HepG2 (cell line): ENCODE data around the gene SLU7. TPM values are rescaled to one million over a fixed set of nuclear protein-coding genes. Genes with fewer than 3 reads are reported as not detected.

Experiments used
- BCLAF1 ChIP-seq: fragments of 450-650 bp; IDR thresholded peaks from 2 replicates; pipeline ENCODE4 v1.6.1; 2017; ENCODE audit warnings: mild to moderate bottlenecking
- CENPX ChIP-seq: sonication (generic); formaldehyde crosslinking; IDR thresholded peaks from 2 replicates; pipeline ENCODE4 v1.9.0; 2021; ENCODE audit warnings: mild to moderate bottlenecking, missing genetic modification reagents, moderate library complexity
- EP300 ChIP-seq, 3 experiments: sonication (generic) in 1 of 3; formaldehyde crosslinking in 1 of 3; IDR thresholded peaks; 2 replicates each; pipeline versions ENCODE4 v1.5.1 to v1.6.1; 2011 to 2020; ENCODE audit warnings: low read depth in 2 of 3, low read length in 2 of 3, borderline replicate concordance in 1 of 3, improper control_type of control experiment in 1 of 3, mild to moderate bottlenecking in 1 of 3, missing genetic modification reagents in 1 of 3, moderate library complexity in 1 of 3
- IKZF1 ChIP-seq: fragments of 450-650 bp; IDR thresholded peaks from 2 replicates; pipeline ENCODE4 v1.7.1; 2016
- ISL2 ChIP-seq: sonication (generic); formaldehyde crosslinking; IDR thresholded peaks from 2 replicates; pipeline ENCODE4 v1.5.0; 2020; ENCODE audit warnings: missing genetic modification reagents
- NCOA1 ChIP-seq: sonication (generic); formaldehyde crosslinking; IDR thresholded peaks from 2 replicates; pipeline ENCODE4 v1.9.0; 2021; ENCODE audit warnings: missing genetic modification reagents
- NFRKB ChIP-seq: fragments of 450-650 bp; IDR thresholded peaks from 2 replicates; pipeline ENCODE4 v1.6.1; 2017
- REXO4 ChIP-seq: sonication (generic); formaldehyde crosslinking; IDR thresholded peaks from 2 replicates; pipeline ENCODE4 v1.8.0; 2022; ENCODE audit warnings: missing genetic modification reagents, mild to moderate bottlenecking, borderline replicate concordance
- SUZ12 ChIP-seq: fragments of 150-350 bp; IDR thresholded peaks from 2 replicates; pipeline ENCODE4 v1.6.1; 2014; ENCODE audit warnings: low read depth, low read length
- TCF7L2 ChIP-seq: IDR thresholded peaks from 2 replicates; pipeline ENCODE4 v1.6.1; 2011; ENCODE audit warnings: mild to moderate bottlenecking, low read depth, low read length, moderate library complexity
- TEF ChIP-seq: sonication (generic); formaldehyde crosslinking; IDR thresholded peaks from 2 replicates; pipeline ENCODE4 v1.5.0; 2020; ENCODE audit warnings: missing genetic modification reagents
- ZBTB25 ChIP-seq: IDR thresholded peaks from 2 replicates; pipeline ENCODE4 v1.6.1; 2018; ENCODE audit warnings: missing genetic modification reagents
- ZNF205 ChIP-seq: IDR thresholded peaks from 2 replicates; pipeline ENCODE4 v1.6.1; 2018; ENCODE audit warnings: missing biosample characterization, missing genetic modification reagents
- ZNF274 ChIP-seq: sonication (generic); formaldehyde crosslinking; IDR thresholded peaks from 2 replicates; pipeline ENCODE4 v1.5.1; 2020; ENCODE audit warnings: mild to moderate bottlenecking, missing genetic modification reagents
- ZNF335 ChIP-seq: sonication (generic); formaldehyde crosslinking; IDR thresholded peaks from 2 replicates; pipeline ENCODE4 v1.4.0; 2020; ENCODE audit warnings: missing genetic modification reagents
- ZNF382 ChIP-seq: sonication (generic); formaldehyde crosslinking; IDR thresholded peaks from 2 replicates; pipeline ENCODE4 v1.5.0; 2020; ENCODE audit warnings: missing genetic modification reagents, mild to moderate bottlenecking, borderline replicate concordance
- ZNF644 ChIP-seq: IDR thresholded peaks from 2 replicates; pipeline ENCODE4 v1.6.1; 2016; ENCODE audit warnings: low read depth
- ZNF737 ChIP-seq: sonication (generic); formaldehyde crosslinking; IDR thresholded peaks from 2 replicates; pipeline ENCODE4 v1.5.0; 2020; ENCODE audit warnings: missing genetic modification reagents, mild to moderate bottlenecking, borderline replicate concordance
- ZNF749 ChIP-seq: sonication (generic); formaldehyde crosslinking; IDR thresholded peaks from 2 replicates; pipeline ENCODE4 v1.8.0; 2022; ENCODE audit warnings: mild to moderate bottlenecking, missing genetic modification reagents, moderate library complexity, borderline replicate concordance
- polyA plus RNA-seq, 8 experiments: library from polyadenylated mRNA; depleted of rRNA in 3 of 8; stranded (reverse) in 7 of 8; unstranded in 1 of 8; fragments of >200 nt; fragmentation: Illumina TruSeq in 4 of 8; extraction: Trizol in 4 of 8; gene quantifications; 2 replicates each; pipeline versions ENCODE4 v1.2.1 to v1.2.3, GENCODE V29; 2011 to 2016; ENCODE audit warnings: low read depth in 4 of 8, missing spikeins in 1 of 8, mixed read lengths in 1 of 8; ENCODE audit not compliant: insufficient read depth in 1 of 8
- total RNA-seq, 5 experiments: library from RNA; depleted of rRNA; stranded (reverse); fragments of >200 nt; fragmentation: Illumina TruSeq; extraction: Trizol; gene quantifications; 2 replicates each; pipeline ENCODE4 v1.2.3, GENCODE V29; 2016; ENCODE audit warnings: low read depth in 1 of 5
- TF ChIP-seq, protein P1 (sequence below): sonication (generic); formaldehyde crosslinking; conservative IDR thresholded peaks from 2 replicates; pipeline ENCODE4 v1.8.0; 2022; ENCODE audit warnings: mild to moderate bottlenecking, moderate library complexity, missing genetic modification reagents
- TF ChIP-seq, protein P2 (sequence below): sonication (generic); formaldehyde crosslinking; IDR thresholded peaks from 2 replicates; pipeline ENCODE4 v1.4.0; 2020; ENCODE audit warnings: missing genetic modification reagents

The SLU7 gene
- total and polyA plus RNA-seq, 2 of the 13 experiments (the other 11 are each of a cell fraction or from before 2014, with no cell fraction given) = 24.0 to 39.2 TPM

DNA sequence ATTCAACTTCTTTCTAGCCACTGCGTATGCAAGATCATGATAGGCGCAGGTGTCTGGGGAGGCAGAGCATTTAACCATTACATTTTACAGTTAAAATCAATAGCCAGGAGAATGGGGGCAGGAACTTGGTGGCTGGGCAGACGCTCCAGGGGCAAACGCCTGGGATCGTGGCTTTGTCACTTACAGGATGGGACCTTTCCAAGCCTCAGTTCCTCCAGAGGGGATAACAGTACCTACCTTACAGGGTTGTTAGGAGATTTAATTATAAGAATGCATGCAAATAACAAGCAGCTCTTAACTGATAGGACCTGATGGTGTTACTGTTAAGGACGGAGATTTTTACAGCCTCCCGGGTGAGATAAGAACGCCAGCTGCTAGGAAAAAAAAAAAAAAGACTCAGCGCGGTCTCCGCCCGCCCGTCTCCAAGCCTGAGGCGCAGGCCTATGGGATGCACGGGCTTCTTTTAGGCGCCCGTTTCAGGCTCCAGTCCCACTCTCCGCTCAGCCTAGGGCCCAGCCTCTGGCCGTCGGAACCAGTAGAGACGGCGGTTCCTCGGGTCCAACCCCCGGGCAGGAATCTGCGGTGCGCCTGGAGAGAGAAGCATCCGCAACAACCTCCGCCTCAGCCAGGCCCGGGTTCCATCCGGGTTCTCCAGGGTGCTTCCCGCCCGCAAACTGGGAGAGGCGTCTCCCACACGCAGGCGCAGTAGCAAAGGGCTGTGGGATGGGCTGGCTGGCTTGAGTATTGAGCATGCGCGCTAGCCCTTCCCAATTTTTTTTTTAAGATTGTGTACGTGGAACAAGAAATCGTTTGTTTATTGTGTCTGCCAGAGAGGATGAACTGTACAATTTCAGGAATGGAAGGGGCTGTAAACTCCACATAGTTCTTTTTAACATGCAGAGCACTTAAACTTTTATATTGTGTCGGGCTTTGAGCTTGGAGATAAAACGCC lies 19.2 kb downstream of the SLU7 start, which contains the start of gene FAM200C (continued):
- no peak for TF ChIP-seq CENPX
- no peak for TF ChIP-seq ZNF335
- no peak for TF ChIP-seq BCLAF1
- no peak for TF ChIP-seq IKZF1
- TF ChIP-seq SUZ12 = no peak
- TF ChIP-seq ZNF274 (CRISPR knock-in tag) = no peak; the same call in 1 of the 2 replicates
- TF ChIP-seq EP300 (IDR thresholded peaks at IDR 0.05; ENCODE audit: low read depth in 2 of 2, low read length in 2 of 2) = no peak
- no peak for TF ChIP-seq EP300 (CRISPR knock-in tag; IDR thresholded peaks at IDR 0.05; ENCODE audit: borderline replicate concordance)
- TF ChIP-seq ZNF205 (CRISPR knock-in tag) = no peak
- no peak for TF ChIP-seq ZNF382 (CRISPR knock-in tag)
- peak; percentile 48; the same call in 1 of the 2 replicates for TF ChIP-seq ISL2 (CRISPR knock-in tag)
- no peak for TF ChIP-seq ZNF644 (CRISPR knock-in tag)
- no peak for TF ChIP-seq TCF7L2
- peak; percentile 24; the same call in 1 of the 2 replicates for TF ChIP-seq ZBTB25
- no peak for TF ChIP-seq ZNF737 (CRISPR knock-in tag)
- TF ChIP-seq NCOA1 = no peak
- peak; percentile 65; the same call in 1 of the 2 replicates for TF ChIP-seq ZNF749 (CRISPR knock-in tag)
- TF ChIP-seq NFRKB = no peak
- TF ChIP-seq, protein P1, sequence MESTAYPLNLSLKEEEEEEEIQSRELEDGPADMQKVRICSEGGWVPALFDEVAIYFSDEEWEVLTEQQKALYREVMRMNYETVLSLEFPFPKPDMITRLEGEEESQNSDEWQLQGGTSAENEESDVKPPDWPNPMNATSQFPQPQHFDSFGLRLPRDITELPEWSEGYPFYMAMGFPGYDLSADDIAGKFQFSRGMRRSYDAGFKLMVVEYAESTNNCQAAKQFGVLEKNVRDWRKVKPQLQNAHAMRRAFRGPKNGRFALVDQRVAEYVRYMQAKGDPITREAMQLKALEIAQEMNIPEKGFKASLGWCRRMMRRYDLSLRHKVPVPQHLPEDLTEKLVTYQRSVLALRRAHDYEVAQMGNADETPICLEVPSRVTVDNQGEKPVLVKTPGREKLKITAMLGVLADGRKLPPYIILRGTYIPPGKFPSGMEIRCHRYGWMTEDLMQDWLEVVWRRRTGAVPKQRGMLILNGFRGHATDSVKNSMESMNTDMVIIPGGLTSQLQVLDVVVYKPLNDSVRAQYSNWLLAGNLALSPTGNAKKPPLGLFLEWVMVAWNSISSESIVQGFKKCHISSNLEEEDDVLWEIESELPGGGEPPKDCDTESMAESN (CRISPR knock-in tag) = peak; percentile 86
- TF ChIP-seq TEF (CRISPR knock-in tag) = no peak
- no peak for TF ChIP-seq REXO4 (CRISPR knock-in tag)
- TF ChIP-seq, protein P2, sequence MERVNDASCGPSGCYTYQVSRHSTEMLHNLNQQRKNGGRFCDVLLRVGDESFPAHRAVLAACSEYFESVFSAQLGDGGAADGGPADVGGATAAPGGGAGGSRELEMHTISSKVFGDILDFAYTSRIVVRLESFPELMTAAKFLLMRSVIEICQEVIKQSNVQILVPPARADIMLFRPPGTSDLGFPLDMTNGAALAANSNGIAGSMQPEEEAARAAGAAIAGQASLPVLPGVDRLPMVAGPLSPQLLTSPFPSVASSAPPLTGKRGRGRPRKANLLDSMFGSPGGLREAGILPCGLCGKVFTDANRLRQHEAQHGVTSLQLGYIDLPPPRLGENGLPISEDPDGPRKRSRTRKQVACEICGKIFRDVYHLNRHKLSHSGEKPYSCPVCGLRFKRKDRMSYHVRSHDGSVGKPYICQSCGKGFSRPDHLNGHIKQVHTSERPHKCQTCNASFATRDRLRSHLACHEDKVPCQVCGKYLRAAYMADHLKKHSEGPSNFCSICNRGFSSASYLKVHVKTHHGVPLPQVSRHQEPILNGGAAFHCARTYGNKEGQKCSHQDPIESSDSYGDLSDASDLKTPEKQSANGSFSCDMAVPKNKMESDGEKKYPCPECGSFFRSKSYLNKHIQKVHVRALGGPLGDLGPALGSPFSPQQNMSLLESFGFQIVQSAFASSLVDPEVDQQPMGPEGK = no peak
